ENCODE measurements around the gene GOSR1.
"Not testable (repeated sequence)": the region's sequence is repeated elsewhere in the genome, so short reads cannot be mapped to it uniquely, and the experiment has no call there.

Gene GOSR1

DNA sequence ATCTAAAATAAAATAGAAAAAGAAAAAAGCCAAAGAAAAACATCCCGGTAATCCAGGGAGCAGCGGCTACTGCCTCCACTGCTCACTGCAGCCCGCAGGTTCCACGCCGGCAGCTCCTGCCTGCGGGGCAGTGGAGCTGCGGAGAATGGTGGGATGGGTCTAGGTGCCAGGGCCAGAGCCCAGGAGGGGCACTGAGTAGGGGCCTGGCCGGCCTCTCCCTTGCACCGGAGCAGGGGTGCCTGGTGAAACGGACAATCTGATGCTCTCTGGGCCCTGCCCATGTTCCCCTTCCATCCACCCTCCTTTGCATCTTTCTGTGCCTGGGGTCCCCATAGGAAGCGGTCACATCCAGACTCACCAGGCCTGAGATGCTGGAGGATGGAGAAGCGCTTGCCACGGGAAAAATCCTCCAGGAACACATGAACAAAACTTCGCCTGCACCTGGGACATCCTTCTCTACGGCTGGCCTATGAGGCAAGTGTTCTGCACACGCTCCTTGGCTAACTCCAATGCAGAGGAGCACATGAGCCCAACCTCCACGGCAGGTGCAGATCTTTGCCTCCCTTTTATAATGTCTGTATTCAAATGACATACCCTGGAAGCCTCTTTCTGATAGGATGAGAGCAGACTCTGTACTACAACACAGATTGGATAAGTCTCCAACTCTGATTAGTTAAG lies 98.6 kb downstream of the GOSR1 start:
- ATAC-seq, DNase-seq: not testable (repeated sequence)

DNA sequence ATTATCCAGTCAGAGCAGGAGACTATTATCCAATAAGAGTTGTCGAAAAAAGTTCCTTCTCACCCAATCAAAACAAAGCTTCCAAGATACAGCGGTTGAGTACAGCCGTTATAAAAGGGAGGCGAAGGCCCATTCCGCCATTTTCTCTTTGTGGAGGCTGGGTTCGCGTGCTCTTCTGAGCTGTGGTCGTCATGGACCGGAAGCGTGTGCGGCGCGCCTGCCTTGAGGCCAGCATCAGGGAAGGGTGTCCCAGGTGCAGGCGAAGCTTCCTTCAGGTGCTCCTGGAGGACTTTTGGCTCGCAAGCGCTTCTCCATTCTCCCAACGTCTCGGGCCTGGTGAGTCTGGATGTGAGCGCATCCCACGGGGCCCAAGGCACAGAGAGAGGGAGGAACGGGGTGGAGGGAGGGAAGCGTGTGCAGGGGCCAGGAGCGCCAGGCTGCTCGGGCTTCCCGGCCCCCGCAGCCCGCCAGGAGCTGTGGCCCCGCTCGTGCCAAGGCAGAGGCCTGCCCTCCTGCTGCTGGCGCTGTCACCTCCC lies 99.2 kb downstream of the GOSR1 start:
- DNase-seq (no peak), ATAC-seq (no peak)
